Measurements from ENCODE around the gene UNC13D.

Gene UNC13D

DNA sequence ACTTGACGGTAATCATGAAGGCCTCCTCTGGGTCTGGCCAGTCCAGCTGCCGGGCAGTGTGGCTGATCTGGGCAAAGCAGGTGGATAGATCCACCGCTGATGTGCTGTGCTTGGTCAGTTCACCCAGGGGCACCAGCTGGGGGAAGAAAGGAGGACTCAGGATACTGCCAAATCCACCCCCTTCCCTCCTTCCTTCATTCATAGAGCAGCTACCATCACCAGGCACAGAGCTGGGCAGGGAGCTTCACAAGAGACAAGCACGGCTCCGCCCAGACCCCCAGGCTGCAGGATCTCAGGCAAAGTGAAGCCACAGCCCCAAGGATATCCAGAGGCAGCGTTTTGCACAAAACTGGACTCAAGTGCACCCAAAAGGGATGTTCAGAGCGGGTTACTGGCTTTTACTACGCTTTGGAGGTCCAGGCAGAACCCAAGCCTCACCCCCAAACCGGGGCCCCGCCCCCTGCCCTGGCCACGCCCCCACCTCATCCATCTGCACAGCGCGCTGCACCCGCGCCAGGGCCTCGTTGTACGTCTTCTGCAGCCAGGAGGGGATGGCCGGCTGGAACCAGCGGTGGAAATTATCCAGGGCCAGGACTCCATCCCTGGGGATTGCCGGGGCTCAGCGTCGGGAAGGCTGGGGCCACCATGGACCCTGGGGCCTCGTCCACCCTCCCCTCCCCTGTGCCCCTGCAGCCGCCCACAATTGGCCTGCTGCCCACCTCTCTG, 9.1 kb downstream of the UNC13D start:
- H3K27ac ChIP-seq: no peak overlapping the region
- TF ChIP-seq ZFX (IDR thresholded peaks at IDR 0.05) (no peak), CTCF (conservative IDR thresholded peaks at IDR 0.05) (no peak)

DNA sequence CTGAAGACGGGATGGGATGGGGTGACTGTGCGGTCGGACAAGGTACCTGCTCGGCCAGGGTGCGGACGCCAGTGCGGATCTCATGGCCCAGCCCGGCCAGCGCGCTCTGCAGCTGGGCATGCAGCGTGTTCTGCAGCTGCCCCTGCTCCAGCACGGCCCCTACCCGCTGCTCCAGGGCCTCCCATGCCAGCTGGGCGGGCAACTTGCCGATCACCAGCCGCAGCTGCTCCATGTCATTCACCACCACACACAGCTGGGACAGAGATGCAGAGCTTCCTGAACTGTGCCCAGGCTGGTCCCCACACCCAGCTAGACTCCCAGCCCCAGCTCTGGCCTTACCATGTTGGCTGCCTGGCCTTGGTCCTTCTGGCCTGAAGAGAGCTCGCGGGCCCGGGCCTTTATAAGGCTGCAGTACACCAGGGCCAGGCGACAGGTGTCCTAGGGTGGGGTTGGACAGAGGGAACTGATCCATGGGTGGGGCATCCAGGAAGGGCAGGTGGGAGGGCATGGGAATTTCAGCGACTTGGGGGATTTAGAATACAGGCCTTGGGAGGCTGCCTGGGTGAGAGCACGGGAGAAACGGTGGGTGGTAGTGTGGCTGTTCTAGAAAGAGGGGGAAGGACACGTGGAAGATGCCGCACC, 9.8 kb downstream of the UNC13D start:
- no peak overlapping the region for H3K27ac ChIP-seq
- TF ChIP-seq CTCF (conservative IDR thresholded peaks at IDR 0.05): no peak
- TF ChIP-seq ZFX (IDR thresholded peaks at IDR 0.05): no peak

GRCh38 chr17:75832652-75833400, 11.4 kb downstream of the UNC13D start:
- TF ChIP-seq CTCF (conservative IDR thresholded peaks at IDR 0.05) (no peak), ZFX (IDR thresholded peaks at IDR 0.05) (no peak)
- no peak overlapping the region for H3K27ac ChIP-seq

- no peak for TF ChIP-seq CTCF (conservative IDR thresholded peaks at IDR 0.05)
- no peak for TF ChIP-seq ZFX (IDR thresholded peaks at IDR 0.05)
Observed at GRCh38 chr17:75832164-75832651, 12.0 kb downstream of the UNC13D start.

DNA sequence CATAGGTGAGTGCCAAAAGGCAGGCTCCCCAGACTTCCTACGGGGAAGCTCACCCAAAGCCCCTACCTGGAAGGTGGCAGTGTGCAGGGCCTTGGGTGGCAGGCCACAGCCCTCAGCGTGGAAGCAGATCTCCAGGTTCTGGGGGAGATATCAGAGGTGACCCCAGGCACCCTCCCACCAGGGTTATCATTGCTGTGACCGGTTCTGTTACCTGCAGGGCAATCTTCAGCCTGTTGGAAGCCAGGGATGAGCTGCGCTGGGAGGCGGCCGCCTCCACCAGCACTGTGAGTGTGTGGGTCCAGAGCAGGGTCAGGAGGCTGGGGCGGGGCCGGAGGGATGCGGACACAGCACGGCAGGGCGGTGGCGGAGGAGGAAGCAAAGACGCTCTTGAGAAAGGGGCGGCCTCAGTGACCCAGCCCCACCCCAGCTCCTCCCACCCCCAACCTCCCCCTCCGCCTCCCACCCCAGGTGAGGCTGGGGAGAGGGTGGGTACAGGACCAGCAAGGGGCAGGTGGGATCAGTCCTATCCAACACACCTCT, 13.1 kb downstream of the UNC13D start:
- H3K27ac ChIP-seq: no peak overlapping the region
- TF ChIP-seq ZFX (IDR thresholded peaks at IDR 0.05): no peak
- TF ChIP-seq CTCF (conservative IDR thresholded peaks at IDR 0.05): no peak

More at GRCh38 chr17:75832164-75832651, 12.0 kb downstream of the UNC13D start:
- no peak overlapping the region for H3K27ac ChIP-seq

DNA sequence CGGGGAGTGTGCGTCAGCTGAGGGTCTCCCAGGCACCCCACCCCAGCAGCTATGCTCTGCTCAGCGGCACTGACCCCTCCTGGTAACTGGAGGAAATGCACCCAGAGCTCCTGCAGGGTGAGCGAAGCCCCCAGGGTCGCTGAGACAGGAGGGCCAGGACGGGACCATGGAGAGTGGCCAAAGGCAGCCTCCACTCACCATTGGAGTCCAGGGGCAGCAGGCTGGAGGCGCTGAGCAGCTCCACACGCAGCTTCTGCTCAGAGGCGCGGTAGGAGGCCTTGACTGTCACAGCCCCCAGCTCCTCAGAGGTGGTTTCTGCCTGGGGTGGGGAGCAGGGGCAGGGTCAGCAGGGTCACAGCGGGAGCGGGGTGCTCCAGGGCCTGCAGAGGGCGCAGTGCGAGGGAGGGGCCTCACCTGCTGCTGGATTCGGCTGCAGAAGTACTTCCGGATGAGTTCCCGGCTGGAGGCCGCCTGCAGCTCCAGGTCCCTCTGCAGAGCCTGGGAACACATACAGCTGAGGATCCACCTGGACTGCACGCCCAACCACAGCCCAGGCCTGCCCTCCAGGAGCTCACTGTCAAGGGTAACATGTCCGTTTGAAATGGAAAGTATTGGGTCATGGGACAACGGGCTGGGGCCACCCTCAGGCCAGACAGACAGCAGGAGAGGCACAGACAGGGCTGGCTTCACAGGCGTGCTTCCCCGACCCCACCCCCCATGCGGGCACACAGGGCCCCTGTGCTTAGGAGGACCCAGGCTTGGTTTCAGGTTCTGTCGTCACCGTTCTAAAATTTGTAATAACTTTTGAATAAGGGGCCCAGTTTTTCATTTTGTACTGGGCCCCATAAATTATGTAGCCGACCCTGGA, 13.8 kb downstream of the UNC13D start:
- TF ChIP-seq CTCF (conservative IDR thresholded peaks at IDR 0.05): no peak; the same call in 1 of the 2 replicates
- no peak for TF ChIP-seq ZFX (IDR thresholded peaks at IDR 0.05)
- H3K27ac ChIP-seq: no peak overlapping the region

All from C4-2B (cell line).